ENCODE results near the gene ADAMTS8.

DNA sequence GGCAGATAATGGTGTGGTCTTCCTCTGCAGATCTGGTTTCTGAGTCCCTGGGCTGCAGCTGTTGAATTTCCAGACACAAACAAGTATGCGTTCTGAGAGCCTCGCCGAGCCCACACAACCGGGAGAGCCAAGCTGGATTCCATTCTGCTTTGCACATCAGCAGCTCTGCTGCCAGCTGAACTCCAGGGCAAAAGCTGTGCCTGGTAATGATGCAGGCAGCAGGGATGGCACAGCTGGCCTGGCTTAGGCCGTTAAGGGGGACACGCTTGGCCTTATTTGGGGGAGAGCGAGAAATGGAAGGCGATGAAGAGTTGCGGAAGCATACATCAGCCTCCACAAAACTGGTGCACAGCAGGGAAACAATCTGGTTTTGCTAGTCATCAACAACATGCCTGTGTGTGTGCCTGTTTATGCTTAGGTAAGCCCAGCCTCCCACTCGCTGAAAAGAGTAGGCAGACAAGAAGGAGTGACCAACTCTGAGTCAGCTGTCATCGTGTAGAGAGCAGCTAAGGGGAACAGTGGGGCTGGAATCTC lies 25.1 kb downstream of the ADAMTS8 start:
- TF ChIP-seq, protein P1, sequence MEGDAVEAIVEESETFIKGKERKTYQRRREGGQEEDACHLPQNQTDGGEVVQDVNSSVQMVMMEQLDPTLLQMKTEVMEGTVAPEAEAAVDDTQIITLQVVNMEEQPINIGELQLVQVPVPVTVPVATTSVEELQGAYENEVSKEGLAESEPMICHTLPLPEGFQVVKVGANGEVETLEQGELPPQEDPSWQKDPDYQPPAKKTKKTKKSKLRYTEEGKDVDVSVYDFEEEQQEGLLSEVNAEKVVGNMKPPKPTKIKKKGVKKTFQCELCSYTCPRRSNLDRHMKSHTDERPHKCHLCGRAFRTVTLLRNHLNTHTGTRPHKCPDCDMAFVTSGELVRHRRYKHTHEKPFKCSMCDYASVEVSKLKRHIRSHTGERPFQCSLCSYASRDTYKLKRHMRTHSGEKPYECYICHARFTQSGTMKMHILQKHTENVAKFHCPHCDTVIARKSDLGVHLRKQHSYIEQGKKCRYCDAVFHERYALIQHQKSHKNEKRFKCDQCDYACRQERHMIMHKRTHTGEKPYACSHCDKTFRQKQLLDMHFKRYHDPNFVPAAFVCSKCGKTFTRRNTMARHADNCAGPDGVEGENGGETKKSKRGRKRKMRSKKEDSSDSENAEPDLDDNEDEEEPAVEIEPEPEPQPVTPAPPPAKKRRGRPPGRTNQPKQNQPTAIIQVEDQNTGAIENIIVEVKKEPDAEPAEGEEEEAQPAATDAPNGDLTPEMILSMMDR (IDR thresholded peaks at IDR 0.05): no peak
- TF ChIP-seq, protein P2, sequence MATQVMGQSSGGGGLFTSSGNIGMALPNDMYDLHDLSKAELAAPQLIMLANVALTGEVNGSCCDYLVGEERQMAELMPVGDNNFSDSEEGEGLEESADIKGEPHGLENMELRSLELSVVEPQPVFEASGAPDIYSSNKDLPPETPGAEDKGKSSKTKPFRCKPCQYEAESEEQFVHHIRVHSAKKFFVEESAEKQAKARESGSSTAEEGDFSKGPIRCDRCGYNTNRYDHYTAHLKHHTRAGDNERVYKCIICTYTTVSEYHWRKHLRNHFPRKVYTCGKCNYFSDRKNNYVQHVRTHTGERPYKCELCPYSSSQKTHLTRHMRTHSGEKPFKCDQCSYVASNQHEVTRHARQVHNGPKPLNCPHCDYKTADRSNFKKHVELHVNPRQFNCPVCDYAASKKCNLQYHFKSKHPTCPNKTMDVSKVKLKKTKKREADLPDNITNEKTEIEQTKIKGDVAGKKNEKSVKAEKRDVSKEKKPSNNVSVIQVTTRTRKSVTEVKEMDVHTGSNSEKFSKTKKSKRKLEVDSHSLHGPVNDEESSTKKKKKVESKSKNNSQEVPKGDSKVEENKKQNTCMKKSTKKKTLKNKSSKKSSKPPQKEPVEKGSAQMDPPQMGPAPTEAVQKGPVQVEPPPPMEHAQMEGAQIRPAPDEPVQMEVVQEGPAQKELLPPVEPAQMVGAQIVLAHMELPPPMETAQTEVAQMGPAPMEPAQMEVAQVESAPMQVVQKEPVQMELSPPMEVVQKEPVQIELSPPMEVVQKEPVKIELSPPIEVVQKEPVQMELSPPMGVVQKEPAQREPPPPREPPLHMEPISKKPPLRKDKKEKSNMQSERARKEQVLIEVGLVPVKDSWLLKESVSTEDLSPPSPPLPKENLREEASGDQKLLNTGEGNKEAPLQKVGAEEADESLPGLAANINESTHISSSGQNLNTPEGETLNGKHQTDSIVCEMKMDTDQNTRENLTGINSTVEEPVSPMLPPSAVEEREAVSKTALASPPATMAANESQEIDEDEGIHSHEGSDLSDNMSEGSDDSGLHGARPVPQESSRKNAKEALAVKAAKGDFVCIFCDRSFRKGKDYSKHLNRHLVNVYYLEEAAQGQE (IDR thresholded peaks at IDR 0.05): no peak
- TF ChIP-seq PHF8 (IDR thresholded peaks at IDR 0.05; ENCODE audit: borderline replicate concordance, low read depth): no peak
- TF ChIP-seq, protein P3, sequence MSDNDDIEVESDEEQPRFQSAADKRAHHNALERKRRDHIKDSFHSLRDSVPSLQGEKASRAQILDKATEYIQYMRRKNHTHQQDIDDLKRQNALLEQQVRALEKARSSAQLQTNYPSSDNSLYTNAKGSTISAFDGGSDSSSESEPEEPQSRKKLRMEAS (IDR thresholded peaks at IDR 0.05): no peak
- no peak for TF ChIP-seq RCOR1 (IDR thresholded peaks at IDR 0.05; ENCODE audit: low read depth, low read length)
- TF ChIP-seq CBX2 (IDR thresholded peaks at IDR 0.05; ENCODE audit: borderline replicate concordance, low read depth): no peak
- no peak for TF ChIP-seq JUN (IDR thresholded peaks at IDR 0.05)
- TF ChIP-seq ZFP36 (IDR thresholded peaks at IDR 0.05; ENCODE audit: borderline replicate concordance, partially characterized antibody): no peak
- no peak for TF ChIP-seq BHLHE40 (IDR thresholded peaks at IDR 0.05; ENCODE audit: low read depth, low read length)

Data from A549 (cell line).